Nucleus accumbens (tissue), 56 donors: ENCODE results near the gene CWH43.
"Not testable (repeated sequence)": the region's sequence is repeated elsewhere in the genome, so short reads cannot be mapped to it uniquely, and the experiment has no call there.

ENCODE experiments used
- DNase-seq, 56 donors: peaks; one replicate each; lab custom pipeline; 2025; lab: John Stamatoyannopoulos, UW

CWH43 gene

DNA sequence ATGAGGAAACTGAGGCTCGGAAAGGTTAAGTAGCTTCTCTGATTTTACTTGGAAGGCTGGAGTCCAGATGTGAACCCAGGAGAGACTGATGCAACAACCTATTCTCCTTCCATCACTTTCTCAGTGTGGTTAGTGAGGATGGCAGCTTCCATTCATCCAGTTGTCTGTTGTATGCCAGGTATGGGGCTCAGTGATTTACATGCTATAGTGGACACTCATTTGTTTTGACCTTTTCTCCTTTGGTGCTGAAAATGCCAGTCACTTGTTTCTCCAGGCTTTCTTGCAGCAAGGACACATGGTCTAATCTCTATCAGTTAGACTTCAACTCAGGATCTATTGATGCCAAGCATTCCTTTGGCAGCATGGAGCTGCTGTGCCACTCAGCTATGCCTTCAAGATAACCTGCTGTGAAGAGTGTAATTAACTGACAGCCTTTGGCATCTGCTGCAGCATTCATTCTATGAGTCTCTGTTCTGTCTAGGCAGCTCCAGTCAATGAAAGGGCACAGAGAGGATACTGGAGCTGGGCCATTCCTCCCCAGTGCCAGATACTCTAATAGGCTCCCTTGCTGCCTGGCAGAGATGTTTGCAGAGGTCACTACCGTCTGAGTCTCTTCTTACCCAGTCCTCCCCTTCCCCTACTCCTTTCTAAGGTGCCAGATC, 11.0 kb upstream of the CWH43 start:
- DNase-seq = peak in 23 of 56 donors; percentile 2 to 35 (median 7)

DNA sequence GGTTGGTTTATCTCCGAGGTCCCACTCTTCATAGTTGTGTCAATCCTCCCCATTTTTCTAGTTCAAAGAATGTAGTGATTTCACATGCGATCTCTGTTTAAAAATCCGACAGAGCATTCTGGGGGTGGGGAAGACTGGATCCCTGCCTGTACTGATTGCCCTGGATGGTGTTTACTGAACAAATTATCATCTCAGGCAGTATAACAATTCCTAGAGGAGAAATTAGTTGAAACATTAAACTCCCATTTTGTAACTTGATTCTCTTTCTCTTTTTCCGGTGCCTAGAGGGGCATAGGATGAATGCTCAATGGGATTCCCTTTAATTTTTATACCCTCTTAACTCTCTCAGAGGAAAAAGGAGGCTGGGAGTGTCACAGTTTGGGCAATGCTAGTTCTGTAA, 10.0 kb upstream of the CWH43 start:
- DNase-seq = no peak

DNA sequence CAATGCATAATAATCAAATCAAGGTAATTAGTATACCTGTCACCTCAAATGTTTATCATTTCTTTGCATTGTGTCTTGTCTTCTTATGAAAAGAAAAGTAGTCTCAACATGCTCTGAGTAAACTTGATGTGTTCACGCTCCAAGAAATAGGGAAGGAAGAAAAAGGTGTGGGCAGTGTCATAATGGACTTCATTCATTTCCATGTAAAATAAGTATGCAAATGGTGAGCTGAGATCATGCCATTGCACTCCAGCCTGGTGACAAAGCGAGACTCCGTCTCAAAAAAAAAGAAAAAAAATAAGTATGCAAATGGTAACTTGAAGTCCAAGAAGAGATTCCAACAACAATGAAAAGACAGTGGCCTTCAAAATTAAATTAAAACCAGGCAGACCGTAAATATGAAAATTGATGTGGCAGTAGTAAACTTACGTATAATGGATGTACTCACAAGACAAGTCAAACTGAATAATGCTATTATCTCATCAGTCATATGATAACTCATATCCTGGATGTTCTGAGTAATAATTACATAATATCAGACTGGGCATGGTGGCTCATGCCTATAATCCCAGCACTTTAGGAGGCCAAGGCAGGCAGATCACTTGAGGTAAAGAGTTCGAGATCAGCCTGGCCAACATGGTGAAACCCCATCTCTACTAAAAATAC, 6.0 kb upstream of the CWH43 start:
- DNase-seq = no peak

DNA sequence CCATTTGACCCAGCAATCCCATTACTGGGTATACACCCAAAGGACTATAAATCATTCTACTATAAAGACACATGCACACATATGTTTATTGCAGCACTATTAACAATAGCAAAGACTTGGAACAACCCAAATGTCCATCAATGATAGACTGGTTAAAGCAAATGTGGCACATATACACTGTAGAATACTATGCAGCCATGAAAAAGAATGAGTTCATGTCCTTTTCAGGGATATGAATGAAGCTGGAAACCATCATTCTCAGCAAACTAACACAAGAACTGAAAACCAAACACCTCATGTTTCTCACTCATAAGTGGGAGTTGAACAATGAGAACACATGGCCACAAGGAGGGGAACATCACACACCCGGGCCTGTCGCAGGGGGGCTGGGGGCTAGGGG, 2.1 kb upstream of the CWH43 start:
- not testable (repeated sequence) for DNase-seq

DNA sequence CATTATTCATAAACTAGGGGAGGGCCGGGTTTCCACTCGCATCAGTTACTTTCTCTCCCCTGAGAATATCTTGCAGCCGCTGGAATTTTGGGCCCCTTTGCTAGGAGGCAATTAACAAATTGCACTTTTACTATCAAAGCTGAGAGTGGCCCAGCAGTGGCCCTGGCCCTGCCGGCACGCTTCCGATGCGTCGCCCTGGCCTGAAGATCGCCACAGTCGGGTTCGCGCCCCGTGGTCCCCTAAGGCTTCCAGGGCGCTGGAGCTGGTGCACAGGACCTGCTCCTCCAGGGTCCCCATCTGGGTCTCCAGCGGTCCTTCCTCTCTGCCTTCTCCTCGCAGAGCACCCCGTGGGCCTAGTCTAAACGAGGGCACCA, 486 bp upstream of the CWH43 start:
- DNase-seq = no peak

DNA sequence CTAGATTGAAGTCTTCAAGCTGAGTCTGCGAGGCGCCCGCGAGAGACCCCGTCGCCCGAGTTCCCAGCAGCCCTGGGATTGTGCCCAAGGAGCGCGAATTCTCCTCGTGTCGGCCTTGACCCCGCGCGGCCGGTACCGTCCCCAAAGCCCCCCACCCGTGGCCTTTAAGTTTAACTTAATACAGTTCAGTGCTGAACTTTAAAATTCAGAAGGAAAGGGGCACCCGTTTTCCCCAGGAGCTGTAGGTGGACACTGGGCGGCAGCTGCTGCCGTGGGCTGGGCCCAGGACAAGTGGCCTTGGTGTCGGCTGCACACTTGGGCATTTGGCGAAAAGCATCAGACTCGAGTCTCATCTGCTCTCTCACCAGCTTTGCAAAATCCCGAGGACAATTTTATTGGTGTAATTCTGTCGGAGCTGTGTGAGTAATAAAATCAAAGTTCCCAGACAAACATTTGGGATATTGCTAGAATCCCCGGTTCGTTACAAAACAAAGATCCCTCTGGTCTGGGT, 634 bp downstream of the CWH43 start:
- no peak for DNase-seq

DNA sequence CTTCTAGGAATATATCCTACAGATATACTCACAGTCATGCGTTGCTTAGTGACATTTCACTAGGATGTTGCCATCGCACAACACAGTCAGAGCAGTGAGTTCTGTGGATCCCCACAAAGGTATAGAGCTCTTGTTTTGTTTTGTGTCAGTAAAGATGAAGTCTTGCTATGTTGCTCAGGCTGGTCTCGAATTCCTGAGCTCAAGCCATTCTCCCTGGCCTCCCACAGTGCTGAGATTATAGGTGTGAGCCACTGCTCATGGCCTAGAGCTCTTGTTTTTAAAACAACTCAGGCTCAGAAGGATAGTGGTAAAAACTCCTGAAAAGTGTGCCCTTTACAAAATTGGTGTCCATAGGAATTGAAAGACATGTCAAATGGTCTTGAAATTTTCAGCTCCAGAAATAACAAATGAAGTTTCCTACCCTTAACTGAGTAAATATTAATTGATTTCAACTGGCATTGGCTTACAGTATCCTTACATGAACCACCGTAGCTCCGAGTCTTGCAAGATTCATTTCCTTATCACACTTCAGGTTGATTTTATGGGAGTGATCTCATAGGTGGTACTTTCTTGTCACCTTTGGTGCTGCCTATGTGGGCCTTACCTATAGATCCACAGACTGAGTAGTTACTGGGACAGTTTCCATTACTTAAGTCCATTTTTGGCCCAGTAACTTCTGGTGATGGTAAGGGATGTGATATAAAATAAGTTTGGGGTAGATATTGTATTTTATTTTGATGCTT, 3.6 kb downstream of the CWH43 start:
- no peak for DNase-seq

DNA sequence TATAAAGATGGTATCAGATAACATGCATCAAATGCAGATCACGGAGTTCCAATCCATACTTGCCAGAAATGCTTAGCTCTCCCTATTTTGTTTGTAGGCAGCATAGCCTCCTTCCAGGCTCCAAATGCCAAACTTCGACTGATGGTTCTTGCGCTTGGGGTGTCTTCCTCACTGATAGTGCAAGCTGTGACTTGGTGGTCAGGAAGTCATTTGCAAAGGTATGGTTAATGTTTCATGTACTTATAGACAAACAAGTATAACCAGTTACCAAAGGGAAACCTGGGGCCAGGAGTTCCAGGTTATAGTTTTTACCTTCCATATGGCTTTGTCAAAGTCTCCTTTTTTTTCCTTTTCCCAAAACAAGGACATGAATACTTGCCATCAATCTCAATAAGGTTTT, 5.3 kb downstream of the CWH43 start:
- DNase-seq = no peak

DNA sequence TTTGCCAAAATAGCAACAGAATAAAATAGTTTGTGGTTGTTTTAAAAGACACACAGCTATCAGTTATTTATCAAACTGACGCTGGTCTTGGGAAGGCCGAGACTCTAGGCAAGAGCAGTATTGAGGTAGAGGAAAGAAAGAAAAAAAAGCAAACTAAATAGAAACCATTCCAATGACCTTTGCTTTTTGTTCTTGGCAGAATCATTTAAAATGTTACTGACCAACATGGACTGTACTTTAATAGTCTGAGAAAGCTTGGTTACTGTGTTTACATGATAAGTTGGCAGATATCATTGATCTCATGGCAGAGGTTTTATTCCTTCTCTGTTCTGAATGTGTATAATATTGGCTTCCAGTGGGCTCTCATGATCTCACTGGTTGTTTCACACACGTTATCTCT, 11.9 kb downstream of the CWH43 start:
- DNase-seq = no peak

DNA sequence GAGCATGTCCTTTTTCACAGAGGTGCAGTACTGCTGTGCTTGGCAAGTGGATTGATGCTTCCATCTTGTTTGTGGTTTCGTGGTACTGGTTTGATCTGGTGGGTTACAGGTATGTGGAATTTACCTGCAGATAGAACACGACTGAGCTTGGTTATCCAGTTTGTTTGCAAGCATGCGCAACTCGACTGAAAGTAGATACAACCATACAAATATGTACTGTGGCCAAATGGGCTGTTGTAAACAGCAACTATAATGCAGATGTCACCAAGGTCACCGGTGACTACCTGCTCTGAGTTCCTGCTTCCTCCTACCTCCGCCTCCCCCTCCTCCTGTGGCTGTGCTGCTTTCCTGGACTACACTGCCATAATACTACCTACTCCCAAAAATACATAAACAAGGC, 12.4 kb downstream of the CWH43 start:
- DNase-seq = no peak

DNA sequence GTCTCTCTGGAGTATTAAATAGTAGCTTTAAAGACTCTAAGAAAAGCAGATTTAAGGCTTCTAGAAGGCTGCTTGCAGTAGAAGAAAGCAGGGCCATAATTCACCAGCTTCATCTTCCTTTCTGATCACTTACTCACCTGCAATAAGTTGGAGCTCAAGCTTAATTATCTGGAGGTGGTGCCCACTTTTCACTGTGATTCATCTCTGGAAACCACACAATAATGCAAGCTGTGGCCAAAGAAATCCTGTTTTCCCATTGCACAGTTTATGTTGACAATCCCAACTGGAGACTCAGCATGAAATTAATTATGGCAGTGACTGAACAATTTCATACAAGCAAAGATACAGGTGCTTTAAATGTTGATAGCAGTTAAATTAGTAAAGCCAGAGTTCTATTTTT, 14.7 kb downstream of the CWH43 start:
- no peak for DNase-seq

DNA sequence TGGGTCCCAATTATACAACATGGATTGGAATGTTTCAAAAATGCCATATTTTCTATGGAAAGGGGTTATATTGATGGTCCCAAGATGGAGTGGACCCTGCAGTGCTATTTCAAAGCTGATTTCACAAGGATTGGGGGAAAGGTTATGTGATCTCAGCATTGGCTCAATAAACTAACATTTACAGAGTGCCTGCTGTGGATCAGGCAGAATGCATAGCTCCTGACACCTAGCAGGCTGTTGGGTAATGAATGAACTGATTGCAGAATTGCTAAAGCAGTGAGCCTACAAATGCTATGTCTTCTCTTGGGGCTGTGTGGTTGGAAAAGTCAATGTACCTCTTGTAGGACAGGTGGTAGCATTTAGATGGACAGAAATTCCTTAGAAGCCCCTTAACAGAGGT, 16.9 kb downstream of the CWH43 start:
- DNase-seq = no peak

DNA sequence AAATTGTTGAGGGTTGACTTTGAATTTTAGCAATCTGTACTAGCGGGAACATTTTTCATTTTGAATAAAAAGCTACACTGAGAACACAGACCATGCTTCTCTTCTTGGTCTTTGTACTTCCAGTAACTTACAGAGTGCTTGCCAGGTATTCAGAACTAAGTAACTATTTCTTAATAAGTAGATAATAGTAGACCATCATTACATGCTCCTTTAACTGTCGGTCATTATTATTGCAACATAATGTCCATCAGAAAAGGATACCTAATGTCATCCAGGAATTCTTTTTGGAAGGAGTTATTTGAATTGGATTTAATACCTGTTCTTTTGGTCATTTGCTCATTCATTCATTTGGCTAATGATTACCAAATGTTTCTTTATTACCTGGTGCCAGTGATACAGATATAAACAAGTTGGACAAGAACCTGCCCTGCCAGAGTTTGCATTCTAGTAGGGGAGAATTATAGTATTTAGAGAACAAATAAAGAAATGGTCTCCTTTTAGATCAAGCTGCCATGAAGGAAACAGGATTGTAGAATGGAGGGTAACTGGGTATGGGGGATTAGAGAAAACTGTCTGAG, 32.7 kb downstream of the CWH43 start:
- DNase-seq = no peak

DNA sequence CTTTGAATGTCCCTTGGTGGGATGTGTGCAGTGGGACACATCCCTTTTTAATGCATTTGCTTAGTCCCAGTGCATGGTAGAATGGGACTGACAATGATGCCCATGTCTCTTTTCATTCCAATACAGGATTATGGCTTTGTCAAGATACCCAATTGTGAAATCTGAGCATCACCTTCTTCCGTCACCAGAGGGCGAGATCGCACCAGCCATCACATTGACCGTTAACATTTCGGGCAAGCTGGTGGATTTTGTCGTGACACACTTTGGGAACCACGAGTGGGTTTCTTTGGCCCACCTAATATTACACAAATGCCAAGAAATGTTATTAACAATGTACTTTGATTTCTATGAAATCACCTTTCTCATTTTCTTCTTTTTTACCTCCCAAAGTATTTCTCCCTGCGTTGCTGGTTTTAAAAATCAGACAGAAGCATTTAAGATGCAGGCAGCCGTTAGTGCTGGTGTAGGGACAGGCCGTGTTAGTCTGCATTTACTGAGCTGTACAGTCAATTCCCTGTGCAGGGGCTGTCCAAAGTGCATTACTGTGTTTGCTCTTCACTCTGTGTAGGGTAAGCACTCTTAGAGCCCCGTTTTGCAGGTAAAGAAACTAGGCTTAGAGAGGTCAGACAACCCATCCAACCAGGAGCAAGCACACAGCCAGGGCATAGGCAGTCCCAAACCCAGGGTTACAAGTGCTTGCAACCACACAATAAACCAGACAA, 46.5 kb downstream of the CWH43 start:
- peak in 32 of 56 donors; percentile 0 to 46 (median 8) for DNase-seq

DNA sequence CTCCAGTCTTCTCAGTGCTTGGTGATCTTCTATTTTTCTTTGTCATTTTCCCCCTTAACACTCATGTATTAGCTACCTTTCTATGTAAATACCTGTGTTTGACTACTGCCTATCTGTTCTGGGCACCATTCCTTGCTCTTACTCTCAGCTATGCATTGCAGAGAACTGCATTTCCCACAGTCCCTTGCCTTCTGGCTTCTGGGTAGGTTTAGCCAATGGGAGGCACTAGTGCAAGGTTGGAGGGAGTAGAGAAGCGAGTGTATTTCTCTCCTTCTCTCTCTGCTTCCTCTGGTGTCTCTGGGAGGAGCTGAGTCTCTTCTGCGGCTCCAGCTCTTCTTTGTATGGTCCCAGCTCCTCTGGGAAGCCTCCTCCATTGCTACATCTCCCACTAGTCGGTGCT, 50.5 kb downstream of the CWH43 start:
- no peak for DNase-seq

DNA sequence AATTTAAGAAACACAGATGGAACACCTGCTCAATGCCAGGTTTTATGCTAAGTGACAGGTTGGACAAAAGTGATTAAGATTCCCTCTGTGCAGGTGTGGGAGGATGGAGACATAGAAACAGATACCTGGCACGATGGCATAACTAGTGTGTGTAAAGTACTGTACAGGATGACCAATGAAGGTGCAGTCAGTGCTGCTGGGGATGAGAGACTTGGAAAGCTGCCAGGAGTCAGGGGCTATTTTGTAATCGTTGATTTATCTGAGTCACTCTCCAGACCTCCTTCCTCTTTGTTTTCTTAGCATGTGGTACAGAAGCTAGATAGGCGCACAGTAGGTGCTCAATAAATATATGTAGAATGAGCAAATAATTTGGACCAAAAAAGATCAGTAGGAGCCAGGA, 58.2 kb downstream of the CWH43 start:
- no peak for DNase-seq

DNA sequence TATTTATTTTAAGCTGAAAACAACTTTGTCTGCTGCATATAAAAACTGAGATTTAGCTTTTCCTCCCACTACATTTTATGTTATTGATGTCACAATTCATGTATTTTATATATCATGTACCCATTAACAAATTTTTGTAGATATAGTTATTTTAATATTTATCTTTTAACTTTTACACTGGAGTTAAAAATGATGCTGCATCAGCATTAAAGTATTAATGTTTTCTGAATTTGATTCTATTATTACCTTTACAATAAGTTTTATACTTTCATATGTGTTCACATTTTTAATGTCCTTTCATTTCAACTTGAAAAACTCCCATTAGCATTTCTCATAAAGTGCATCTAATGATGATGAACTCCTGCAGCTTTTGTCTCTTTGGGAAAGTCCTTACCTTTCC, 72.2 kb downstream of the CWH43 start:
- no peak for DNase-seq

DNA sequence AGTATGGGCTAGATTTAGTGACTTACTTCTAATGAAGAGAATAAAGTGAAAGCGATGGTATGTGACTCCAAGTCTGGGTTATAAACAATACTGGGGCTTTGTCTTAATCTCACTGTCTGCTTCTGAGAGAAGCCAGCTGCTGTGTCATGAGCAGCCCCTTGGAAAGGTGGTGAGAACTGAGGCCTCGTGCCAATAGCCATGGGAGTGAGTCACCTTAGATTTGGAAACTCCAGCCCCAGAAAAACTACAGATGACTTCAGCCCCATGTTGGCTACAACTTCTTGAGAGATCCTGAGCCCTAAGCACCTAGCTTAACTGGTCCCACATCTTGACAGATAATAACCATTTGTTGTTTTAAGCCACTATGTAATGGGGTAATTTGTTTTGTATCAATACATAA, 77.6 kb downstream of the CWH43 start:
- no peak for DNase-seq

DNA sequence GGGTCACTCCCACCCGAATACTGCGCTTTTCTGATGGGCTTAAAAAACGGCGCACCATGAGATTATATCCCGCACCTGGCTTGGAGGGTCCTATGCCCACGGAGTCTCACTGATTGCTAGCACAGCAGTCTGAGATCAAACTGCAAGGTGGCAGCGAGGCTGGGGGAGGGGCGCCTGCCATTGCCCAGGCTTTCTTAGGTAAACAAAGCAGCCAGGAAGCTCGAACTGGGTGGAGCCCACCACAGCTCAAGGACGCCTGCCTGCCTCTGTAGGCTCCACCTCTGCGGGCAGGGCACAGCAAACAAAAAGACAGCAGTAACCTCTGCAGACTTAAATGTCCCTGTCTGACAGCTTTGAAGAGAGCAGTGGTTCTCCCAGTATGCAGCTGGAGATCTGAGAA, 86.1 kb downstream of the CWH43 start:
- not testable (repeated sequence) for DNase-seq

DNA sequence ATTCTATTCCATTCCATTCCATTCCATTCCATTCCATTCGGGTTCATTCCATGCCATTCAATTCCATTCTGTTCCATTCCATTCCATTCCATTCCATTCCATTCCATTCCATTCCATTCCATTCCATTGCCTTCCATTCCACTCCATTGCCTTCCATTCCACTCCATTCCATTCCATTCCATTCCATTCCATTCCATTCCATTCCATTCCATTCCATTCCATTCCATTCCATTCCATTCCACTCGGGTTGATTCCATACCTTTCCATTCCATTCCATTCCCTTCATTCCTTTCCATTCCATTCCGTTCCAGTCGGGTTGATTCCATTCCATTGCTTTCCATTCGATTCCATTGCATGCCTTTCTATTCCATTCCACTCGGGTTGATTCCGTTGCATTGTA, 105.8 kb downstream of the CWH43 start:
- not testable (repeated sequence) for DNase-seq
